Naive B cell (primary cell): ENCODE measurements around the gene MMD. TPM values are rescaled to one million over a fixed set of nuclear protein-coding genes. Genes with fewer than 3 reads are reported as not detected.
"Not testable (repeated sequence)": the region's sequence is repeated elsewhere in the genome, so short reads cannot be mapped to it uniquely, and the experiment has no call there.

Source experiments
- ATAC-seq, 2 donors: fragments of 150-1000 bp; cut with Tn5 transposase; 2 replicates each; pipeline ENCODE4 v1.10.0; 2021; ENCODE audit warnings: low read depth in 2 of 2, mild to moderate bottlenecking in 2 of 2, moderate library complexity in 2 of 2
- DNase-seq: peaks from one replicate; pipeline ENCODE4 v3.0.0; 2022
- H3K27ac Mint-ChIP-seq, 6 donors: one replicate each; pipeline ENCODE4 v1.8.0; 2020 to 2022; ENCODE audit warnings: mild to moderate bottlenecking in 6 of 6, mixed read lengths in 6 of 6, moderate library complexity in 5 of 6, inconsistent platforms in 2 of 6
- H3K27me3 Mint-ChIP-seq, 3 donors: one replicate each; pipeline ENCODE4 v1.8.0; 2021 to 2022; ENCODE audit warnings: mixed read lengths in 3 of 3, mild to moderate bottlenecking in 1 of 3
- H3K36me3 Mint-ChIP-seq, 2 donors: one replicate each; pipeline ENCODE4 v1.8.0; 2020 to 2022; ENCODE audit warnings: mixed read lengths in 2 of 2, inconsistent platforms in 1 of 2, mild to moderate bottlenecking in 1 of 2
- H3K4me1 Mint-ChIP-seq, 3 donors: one replicate each; pipeline ENCODE4 v1.8.0; 2020 to 2022; ENCODE audit warnings: mixed read lengths in 3 of 3, inconsistent platforms in 1 of 3, mild to moderate bottlenecking in 1 of 3, moderate library complexity in 1 of 3
- H3K4me3 Mint-ChIP-seq, 8 donors: one replicate each; pipeline ENCODE4 v1.8.0; 2020 to 2022; ENCODE audit warnings: mild to moderate bottlenecking in 8 of 8, mixed read lengths in 8 of 8, moderate library complexity in 8 of 8, inconsistent platforms in 2 of 8
- H3K9me3 Mint-ChIP-seq, 7 donors: one replicate each; pipeline ENCODE4 v1.8.0; 2020 to 2022; ENCODE audit warnings: mixed read lengths in 7 of 7, mild to moderate bottlenecking in 5 of 7, inconsistent platforms in 2 of 7, moderate library complexity in 1 of 7
- polyA plus RNA-seq, 6 donors: library from polyadenylated mRNA; unstranded; fragments of 300-500 nt; fragmentation: Illumina TruSeq; gene quantifications; one replicate each; pipeline ENCODE4 v1.2.3, GENCODE V29; 2021; ENCODE audit warnings: low read depth in 6 of 6

Gene MMD
- polyA plus RNA-seq, result 10 to 100 TPM; 21.3 to 53.8 (median 32.0) TPM

- peak within 1 kb of the TSS; percentile 89 to 97 (median 95) for H3K4me3 Mint-ChIP-seq
- DNase-seq, result no peak
- H3K27me3 Mint-ChIP-seq, result peaks cover 0 to 4% (median 4%) of the 10 kb centered on the region in 3 donors
- peaks cover 0 to 4% (median 0%) of the 10 kb centered on the region in 7 donors for H3K9me3 Mint-ChIP-seq
- peaks cover 50 to 73% (median 65%) of the 10 kb centered on the region in 3 donors for H3K4me1 Mint-ChIP-seq
- H3K36me3 Mint-ChIP-seq, result no peaks in the 10 kb centered on the region
- peak within 1 kb of the TSS; percentile 95 to 100 (median 99) for H3K27ac Mint-ChIP-seq
- ATAC-seq, result no peak
These were observed at the start of gene MMD for GRCh38 chr17:55421179-55421934. MMD (minus strand) TSS chr17:55421835; CDS start chr17:55421695, 140 bp downstream.

GRCh38 chr17:55466671-55467070 is 45.0 kb upstream of the MMD start:
- DNase-seq, result no peak
- Mint-ChIP-seq H3K36me3 (peaks cover 0 to 13% of the 10 kb centered on the region in 2 donors), H3K27me3 (peaks cover 26 to 45% (median 26%) of the 10 kb centered on the region in 3 donors), H3K4me1 (peaks cover 10 to 23% (median 14%) of the 10 kb centered on the region in 3 donors), H3K9me3 (peaks cover 0 to 9% (median 0%) of the 10 kb centered on the region in 7 donors), H3K4me3 (peak overlapping the region in 2 of 8 donors; percentile 6 to 10), H3K27ac (no peak overlapping the region)
- ATAC-seq, result no peak

- Mint-ChIP-seq H3K27me3 (peaks cover 26 to 46% (median 33%) of the 10 kb centered on the region in 3 donors), H3K27ac (peak overlapping the region in 1 of 6 donors; percentile 11), H3K36me3 (peaks cover 0 to 13% of the 10 kb centered on the region in 2 donors), H3K4me1 (peaks cover 10 to 23% (median 14%) of the 10 kb centered on the region in 3 donors)
- not testable (repeated sequence) for H3K9me3 Mint-ChIP-seq, ATAC-seq, H3K4me3 Mint-ChIP-seq, DNase-seq
These were observed 44.1 kb upstream of the MMD start for GRCh38 chr17:55465771-55466170.

GRCh38 chr17:55463600-55463999 is 42.0 kb upstream of the MMD start:
- H3K4me3 Mint-ChIP-seq, result no peak overlapping the region
- peaks cover 18 to 42% (median 35%) of the 10 kb centered on the region in 3 donors for H3K27me3 Mint-ChIP-seq
- H3K4me1 Mint-ChIP-seq, result peaks cover 10 to 23% (median 14%) of the 10 kb centered on the region in 3 donors
- ATAC-seq, result peak; percentile 46 to 87
- DNase-seq, result peak; percentile 17
- peaks cover 0 to 9% of the 10 kb centered on the region in 2 donors for H3K36me3 Mint-ChIP-seq
- peaks cover 0 to 8% (median 0%) of the 10 kb centered on the region in 7 donors for H3K9me3 Mint-ChIP-seq
- H3K27ac Mint-ChIP-seq, result peak overlapping the region in 2 of 6 donors; percentile 64 to 84

GRCh38 chr17:55462711-55463110 is 41.1 kb upstream of the MMD start:
- no peak for ATAC-seq
- Mint-ChIP-seq H3K4me1 (peaks cover 5 to 24% (median 14%) of the 10 kb centered on the region in 3 donors), H3K27me3 (peaks cover 16 to 42% (median 35%) of the 10 kb centered on the region in 3 donors), H3K4me3 (no peak overlapping the region), H3K9me3 (peaks cover 0 to 3% (median 0%) of the 10 kb centered on the region in 7 donors), H3K36me3 (peaks cover 0 to under 1% of the 10 kb centered on the region in 2 donors), H3K27ac (no peak overlapping the region)
- DNase-seq, result no peak

GRCh38 chr17:55462234-55462633 is 40.6 kb upstream of the MMD start:
- no peak overlapping the region for H3K4me3 Mint-ChIP-seq
- peaks cover 5 to 24% (median 14%) of the 10 kb centered on the region in 3 donors for H3K4me1 Mint-ChIP-seq
- no peak for DNase-seq
- peaks cover 16 to 42% (median 34%) of the 10 kb centered on the region in 3 donors for H3K27me3 Mint-ChIP-seq
- peaks cover 0 to 3% (median 0%) of the 10 kb centered on the region in 7 donors for H3K9me3 Mint-ChIP-seq
- no peak overlapping the region for H3K27ac Mint-ChIP-seq
- H3K36me3 Mint-ChIP-seq, result no peaks in the 10 kb centered on the region
- no peak for ATAC-seq

- Mint-ChIP-seq H3K4me1 (peaks cover 5 to 12% (median 8%) of the 10 kb centered on the region in 3 donors), H3K27ac (no peak overlapping the region), H3K9me3 (no peaks in the 10 kb centered on the region), H3K27me3 (peaks cover 16 to 47% (median 43%) of the 10 kb centered on the region in 3 donors), H3K36me3 (no peaks in the 10 kb centered on the region), H3K4me3 (no peak overlapping the region)
- ATAC-seq, result peak in 1 of 2 donors; percentile 28
- DNase-seq, result no peak
These were observed 37.3 kb upstream of the MMD start for GRCh38 chr17:55458978-55459377.

GRCh38 chr17:55458287-55458900 is 36.8 kb upstream of the MMD start:
- no peak for DNase-seq
- H3K4me3 Mint-ChIP-seq, result peak overlapping the region in 1 of 8 donors; percentile 12
- no peaks in the 10 kb centered on the region for H3K36me3 Mint-ChIP-seq

GRCh38 chr17:55456307-55457240 is 34.9 kb upstream of the MMD start:
- peaks cover 0 to 3% (median 0%) of the 10 kb centered on the region in 3 donors for H3K4me1 Mint-ChIP-seq
- DNase-seq (no peak), ATAC-seq (no peak)
- H3K27me3 Mint-ChIP-seq, result peaks cover 34 to 57% (median 48%) of the 10 kb centered on the region in 3 donors
- no peaks in the 10 kb centered on the region for H3K9me3 Mint-ChIP-seq
- H3K27ac Mint-ChIP-seq, result no peak overlapping the region
- H3K4me3 Mint-ChIP-seq, result no peak overlapping the region
- peaks cover 0 to 7% of the 10 kb centered on the region in 2 donors for H3K36me3 Mint-ChIP-seq

More at GRCh38 chr17:55458287-55458900, 36.8 kb upstream of the MMD start:
- peaks cover 22 to 52% (median 42%) of the 10 kb centered on the region in 3 donors for H3K27me3 Mint-ChIP-seq
- peaks cover 2 to 7% (median 2%) of the 10 kb centered on the region in 3 donors for H3K4me1 Mint-ChIP-seq
- ATAC-seq, result no peak
- no peaks in the 10 kb centered on the region for H3K9me3 Mint-ChIP-seq
- peak overlapping the region in 2 of 6 donors; percentile 63 to 84 for H3K27ac Mint-ChIP-seq

GRCh38 chr17:55454906-55455474 is 33.4 kb upstream of the MMD start:
- peaks cover 0 to 3% (median 3%) of the 10 kb centered on the region in 3 donors for H3K4me1 Mint-ChIP-seq
- peaks cover 0 to 7% of the 10 kb centered on the region in 2 donors for H3K36me3 Mint-ChIP-seq
- H3K27me3 Mint-ChIP-seq, result peaks cover 43 to 62% (median 61%) of the 10 kb centered on the region in 3 donors
- H3K4me3 Mint-ChIP-seq, result no peak overlapping the region
- DNase-seq, result no peak
- ATAC-seq, result no peak
- no peaks in the 10 kb centered on the region for H3K9me3 Mint-ChIP-seq
- no peak overlapping the region for H3K27ac Mint-ChIP-seq

GRCh38 chr17:55453839-55454557 is 32.4 kb upstream of the MMD start:
- H3K36me3 Mint-ChIP-seq, result peaks cover 0 to 7% of the 10 kb centered on the region in 2 donors
- H3K27me3 Mint-ChIP-seq, result peaks cover 49 to 68% (median 62%) of the 10 kb centered on the region in 3 donors
- ATAC-seq, result no peak

More at GRCh38 chr17:55453839-55454557, 32.4 kb upstream of the MMD start:
- DNase-seq, result no peak
- Mint-ChIP-seq H3K27ac (no peak overlapping the region), H3K4me1 (peaks cover 0 to 3% (median 3%) of the 10 kb centered on the region in 3 donors), H3K9me3 (no peaks in the 10 kb centered on the region), H3K4me3 (no peak overlapping the region)
